ENCODE measurements around the gene MACO1. TPM values are rescaled to one million over a fixed set of nuclear protein-coding genes. Genes with fewer than 3 reads are reported as not detected.

MACO1 gene
- total RNA-seq, 2 experiments from 2014 or later = 24.1 to 24.9 TPM

DNA sequence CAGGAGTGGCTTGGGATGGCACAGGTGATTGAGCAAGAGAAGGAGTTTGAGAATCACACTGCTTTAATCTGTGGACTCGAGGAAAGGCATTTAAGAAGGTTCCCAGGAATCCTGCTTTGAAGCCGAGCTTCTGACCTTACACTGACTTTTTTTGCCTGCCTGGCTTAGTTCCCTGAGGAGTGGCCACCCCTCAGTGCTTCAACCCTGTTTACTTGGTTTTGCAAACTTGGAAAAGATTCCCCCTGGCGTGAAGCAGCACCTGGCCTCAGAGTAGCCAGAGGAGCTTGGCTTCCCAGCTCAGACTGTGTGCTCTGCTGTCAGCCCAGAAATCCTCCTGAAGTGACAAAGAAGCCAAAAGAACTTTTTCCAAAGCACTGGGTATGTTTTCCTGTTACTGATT lies 64.3 kb downstream of the MACO1 start:
- peaks cover 75% of the 10 kb centered on the region for H3K36me3 ChIP-seq (ENCODE audit: insufficient read depth, low read length)
- Mint-ChIP-seq H3K4me3 (no peak overlapping the region), H3K9me3 (no peaks in the 10 kb centered on the region), H3K4me1 (ENCODE audit: low read depth) (peaks cover 6% of the 10 kb centered on the region), H3K27me3 (no peaks in the 10 kb centered on the region), H3K27ac (no peak overlapping the region), H3K36me3 (ENCODE audit: low read depth) (peaks cover 87% of the 10 kb centered on the region)
- H3K27me3 ChIP-seq (ENCODE audit: control insufficient read depth in 1 of 2, insufficient read depth in 2 of 2, low read length in 2 of 2) = no peaks in the 10 kb centered on the region
- H3K4me3 ChIP-seq (ENCODE audit: low read length) = no peak overlapping the region
- no peak for DNase-seq
- intact Hi-C loops (cut with DNase I, micrococcal nuclease) = no loop called here
- no peaks in the 10 kb centered on the region for H3K4me1 ChIP-seq (ENCODE audit: insufficient read depth, low read length)
- TF ChIP-seq, protein P1, sequence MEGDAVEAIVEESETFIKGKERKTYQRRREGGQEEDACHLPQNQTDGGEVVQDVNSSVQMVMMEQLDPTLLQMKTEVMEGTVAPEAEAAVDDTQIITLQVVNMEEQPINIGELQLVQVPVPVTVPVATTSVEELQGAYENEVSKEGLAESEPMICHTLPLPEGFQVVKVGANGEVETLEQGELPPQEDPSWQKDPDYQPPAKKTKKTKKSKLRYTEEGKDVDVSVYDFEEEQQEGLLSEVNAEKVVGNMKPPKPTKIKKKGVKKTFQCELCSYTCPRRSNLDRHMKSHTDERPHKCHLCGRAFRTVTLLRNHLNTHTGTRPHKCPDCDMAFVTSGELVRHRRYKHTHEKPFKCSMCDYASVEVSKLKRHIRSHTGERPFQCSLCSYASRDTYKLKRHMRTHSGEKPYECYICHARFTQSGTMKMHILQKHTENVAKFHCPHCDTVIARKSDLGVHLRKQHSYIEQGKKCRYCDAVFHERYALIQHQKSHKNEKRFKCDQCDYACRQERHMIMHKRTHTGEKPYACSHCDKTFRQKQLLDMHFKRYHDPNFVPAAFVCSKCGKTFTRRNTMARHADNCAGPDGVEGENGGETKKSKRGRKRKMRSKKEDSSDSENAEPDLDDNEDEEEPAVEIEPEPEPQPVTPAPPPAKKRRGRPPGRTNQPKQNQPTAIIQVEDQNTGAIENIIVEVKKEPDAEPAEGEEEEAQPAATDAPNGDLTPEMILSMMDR (IDR thresholded peaks at IDR 0.05) = no peak
- ChIA-PET POLR2A (no interaction called here), CTCF (no interaction called here)
- ATAC-seq (ENCODE audit: poor library complexity) = no peak
- no peaks in the 10 kb centered on the region for H3K9me3 ChIP-seq (ENCODE audit: control insufficient read depth in 1 of 2, insufficient read depth in 1 of 2, low read length in 2 of 2)
- H3K27ac ChIP-seq (ENCODE audit: low read depth in 1 of 2, low read length in 2 of 2) = no peak overlapping the region

DNA sequence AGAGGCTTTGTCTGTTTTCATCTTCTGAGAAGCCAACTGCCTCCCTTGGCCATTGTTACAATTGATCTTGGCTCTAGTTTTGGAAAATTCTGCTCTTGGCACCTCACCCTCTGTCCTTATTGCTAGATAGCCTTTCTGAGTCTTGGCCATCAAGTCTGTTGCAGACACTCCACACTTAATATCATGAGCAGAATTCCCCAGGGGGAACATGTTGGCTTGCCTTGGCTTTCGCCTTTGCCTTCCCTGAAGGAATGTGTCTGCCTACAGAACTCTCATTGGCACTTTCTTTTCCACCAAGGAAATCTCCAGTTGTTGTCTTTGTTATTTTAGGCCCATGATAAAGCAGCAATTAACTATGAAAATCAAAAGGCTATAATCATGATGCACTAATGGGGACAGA lies 70.0 kb downstream of the MACO1 start:
- CTCF ChIA-PET = no interaction called here
- peaks cover 18% of the 10 kb centered on the region for H3K4me1 Mint-ChIP-seq (ENCODE audit: low read depth)
- Histone ChIP-seq H3K4me3 (ENCODE audit: low read length) (no peak overlapping the region), H3K9me3 (ENCODE audit: control insufficient read depth in 1 of 2, insufficient read depth in 1 of 2, low read length in 2 of 2) (no peaks in the 10 kb centered on the region), H3K27me3 (ENCODE audit: control insufficient read depth in 1 of 2, insufficient read depth in 2 of 2, low read length in 2 of 2) (no peaks in the 10 kb centered on the region), H3K27ac (ENCODE audit: low read depth in 1 of 2, low read length in 2 of 2) (no peak overlapping the region), H3K4me1 (ENCODE audit: insufficient read depth, low read length) (peaks cover 13% of the 10 kb centered on the region), H3K36me3 (ENCODE audit: insufficient read depth, low read length) (peaks cover 33% of the 10 kb centered on the region)
- H3K9me3 Mint-ChIP-seq = no peaks in the 10 kb centered on the region
- H3K27me3 Mint-ChIP-seq = no peaks in the 10 kb centered on the region
- H3K27ac Mint-ChIP-seq = peak overlapping the region; percentile 9
- TF ChIP-seq, protein P1 (IDR thresholded peaks at IDR 0.05) = no peak
- no peak overlapping the region for H3K4me3 Mint-ChIP-seq
- intact Hi-C loops (cut with DNase I, micrococcal nuclease) = loop anchor here in 1 of 2 experiments (10.0 kb wide), 1 partner anchor 64 kb away; no protein-coding TSS in a partner anchor
- ATAC-seq (ENCODE audit: poor library complexity) (no peak), DNase-seq (no peak)
- peaks cover 61% of the 10 kb centered on the region for H3K36me3 Mint-ChIP-seq (ENCODE audit: low read depth)
- POLR2A ChIA-PET = no interaction called here

DNA sequence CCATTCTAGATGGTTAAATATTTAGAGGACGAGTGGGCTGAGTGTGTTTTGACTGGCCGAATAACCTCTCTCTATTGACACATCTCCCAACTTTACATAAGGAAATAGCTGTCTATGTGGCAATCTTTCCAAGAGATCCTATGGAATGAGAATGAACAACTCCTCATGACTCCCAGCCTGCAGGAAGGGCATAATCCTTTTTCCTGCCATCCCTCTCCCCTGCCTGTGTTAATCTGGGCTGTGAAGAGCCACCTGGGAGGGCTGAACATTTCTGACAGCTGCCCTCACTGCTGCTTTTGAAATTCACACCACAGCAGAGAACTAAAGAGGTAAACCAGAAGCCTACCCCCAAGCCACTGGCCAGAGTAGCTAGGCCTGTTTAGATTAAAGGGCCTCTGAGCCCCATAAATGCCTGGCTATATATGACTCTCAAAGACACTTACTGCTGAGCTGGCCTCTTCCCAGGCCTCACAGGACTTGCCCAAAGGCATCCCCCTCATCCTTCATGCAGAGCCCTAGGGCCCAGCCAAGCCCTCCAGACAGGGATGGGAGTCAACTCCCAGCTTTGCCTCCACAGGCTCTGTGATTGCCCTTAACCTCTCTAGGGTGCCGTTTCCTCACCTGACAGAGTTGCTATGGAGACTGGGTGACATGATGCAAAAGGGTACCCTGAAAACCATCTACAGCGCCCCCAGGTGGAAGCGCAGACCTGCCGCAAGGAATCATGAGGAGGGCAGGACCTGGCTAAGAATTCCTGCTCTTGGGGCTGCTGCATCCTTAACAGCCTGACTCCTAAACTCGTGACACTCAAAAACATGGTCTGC lies 70.8 kb downstream of the MACO1 start:
- intact Hi-C loops (cut with DNase I, micrococcal nuclease) = loop anchor here in 1 of 2 experiments (10.0 kb wide), 1 partner anchor 63 kb away; no protein-coding TSS in a partner anchor
- ChIA-PET POLR2A (no interaction called here), CTCF (interaction anchor here (2.1 kb wide), 1 partner anchor 19 kb away, joined by 8 read pairs; no protein-coding TSS in a partner anchor)
- Histone ChIP-seq H3K9me3 (ENCODE audit: control insufficient read depth in 1 of 2, insufficient read depth in 1 of 2, low read length in 2 of 2) (no peaks in the 10 kb centered on the region), H3K27me3 (ENCODE audit: control insufficient read depth in 1 of 2, insufficient read depth in 2 of 2, low read length in 2 of 2) (no peaks in the 10 kb centered on the region), H3K27ac (ENCODE audit: low read depth in 1 of 2, low read length in 2 of 2) (no peak overlapping the region), H3K4me3 (ENCODE audit: low read length) (no peak overlapping the region), H3K36me3 (ENCODE audit: insufficient read depth, low read length) (peaks cover 27% of the 10 kb centered on the region), H3K4me1 (ENCODE audit: insufficient read depth, low read length) (peaks cover 21% of the 10 kb centered on the region)
- TF ChIP-seq, protein P1 (IDR thresholded peaks at IDR 0.05) = no peak
- Mint-ChIP-seq H3K27ac (peak overlapping the region; percentile 9), H3K4me3 (no peak overlapping the region), H3K4me1 (ENCODE audit: low read depth) (peaks cover 26% of the 10 kb centered on the region), H3K27me3 (no peaks in the 10 kb centered on the region), H3K36me3 (ENCODE audit: low read depth) (peaks cover 55% of the 10 kb centered on the region), H3K9me3 (no peaks in the 10 kb centered on the region)
- peak in 5 of 14 experiments; percentile 12 to 44 (median 27) for DNase-seq
- ATAC-seq (ENCODE audit: poor library complexity) = no peak
